Right lobe of liver (tissue), 4 donors: Measurements from ENCODE around the gene ARPC2.

Source experiments
- CTCF ChIP-seq, 4 donors: fragments of 200-600 bp in 3 of 4; fragments of 450-650 bp in 1 of 4; IDR thresholded peaks; one replicate each; pipeline versions ENCODE4 v1.5.1 to v1.8.0; 2016 to 2022; ENCODE audit warnings: antibody characterized with exemption in 4 of 4, mild to moderate bottlenecking in 2 of 4
- POLR2A ChIP-seq: fragments of 450-650 bp; IDR thresholded peaks from one replicate; pipeline ENCODE4 v1.6.1; 2017; ENCODE audit warnings: antibody characterized with exemption, mild to moderate bottlenecking
- donor health status: DM: no; HTN: no; CAD: no.
- donor health status: DM: no; HTN: no; CAD: no.
- donor health status: DM: no; HTN: yes; CAD: no.

DNA sequence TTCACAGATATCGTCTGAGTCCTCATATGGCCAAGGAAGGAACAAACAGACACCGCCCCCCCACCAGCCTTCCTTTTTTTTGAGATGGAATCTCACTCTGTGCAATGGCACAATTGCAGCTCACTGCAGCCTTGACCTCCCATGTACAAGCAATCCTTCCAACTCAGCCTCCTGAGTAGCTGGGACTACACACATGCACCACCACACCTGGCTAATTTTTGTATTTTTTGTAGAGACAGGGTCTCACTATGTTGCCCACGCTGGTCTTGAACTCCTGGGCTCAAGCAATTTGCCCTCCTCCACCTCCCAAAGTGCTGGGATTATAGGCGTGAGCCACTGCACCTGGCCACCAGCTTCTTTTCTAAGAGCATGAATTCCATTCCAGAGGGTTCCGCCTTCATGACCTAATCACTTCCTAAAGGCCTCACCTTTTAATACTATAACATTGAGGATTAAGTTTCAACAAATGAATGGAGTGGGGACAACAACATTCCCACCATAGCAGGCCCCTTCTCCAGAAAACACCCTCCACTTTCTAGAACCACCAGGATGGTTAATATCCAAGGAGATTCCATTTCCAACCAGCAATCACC, 77.5 kb downstream of the ARPC2 start:
- no peak for TF ChIP-seq CTCF (IDR thresholded peaks at IDR 0.05)
- no peak for TF ChIP-seq POLR2A
